ENCODE data around the gene FTL. TPM values are rescaled to one million over a fixed set of nuclear protein-coding genes. Genes with fewer than 3 reads are reported as not detected.

Gene FTL
- total and polyA plus RNA-seq, 2 experiments from 2014 or later, result 8,878 to 15,987 TPM

DNA sequence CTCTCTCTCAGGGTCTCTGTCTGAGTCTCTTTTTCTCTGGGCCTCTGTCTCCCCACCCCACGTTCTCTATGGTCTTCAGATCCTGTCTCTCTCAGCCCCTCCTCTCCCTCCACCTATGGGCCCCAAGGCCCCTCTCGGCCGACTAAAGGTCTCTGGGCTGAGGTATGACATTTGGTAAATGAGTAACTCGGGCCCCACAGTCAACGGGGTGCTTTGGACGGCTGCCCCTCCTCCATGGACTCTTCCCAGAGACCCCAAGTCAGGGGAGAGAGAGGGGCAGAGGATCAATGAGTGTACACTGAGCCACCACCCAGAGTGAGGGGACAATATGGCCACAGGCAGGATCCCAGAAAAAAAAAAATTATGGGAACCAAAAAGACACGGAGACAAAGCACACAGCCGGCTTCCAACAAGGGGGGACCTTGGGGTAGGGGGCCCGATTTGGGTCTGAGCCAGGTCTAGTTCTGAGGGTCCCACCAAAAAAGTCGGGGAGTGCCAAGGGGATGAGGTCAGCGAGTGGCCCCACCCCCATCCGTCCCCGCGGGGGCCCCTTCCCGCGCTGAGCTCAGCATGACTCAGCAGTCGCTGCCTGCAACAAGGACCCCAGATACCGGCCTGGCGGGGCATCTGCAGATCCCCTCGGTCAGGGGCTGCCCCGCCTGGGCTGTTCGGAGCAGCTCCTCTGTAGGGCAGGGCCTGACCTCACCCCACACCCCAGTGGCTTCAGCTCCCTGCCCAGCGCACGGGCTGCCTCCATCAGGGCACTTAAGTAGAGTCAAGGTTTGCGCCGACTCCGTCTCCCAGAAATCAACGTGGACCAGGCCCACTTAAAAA, 1.5 kb upstream of the FTL start:
- DNase-seq (ENCODE audit: low spot score), result peak; percentile 91
- H2AFZ ChIP-seq, result no peak overlapping the region
- WGBS (ENCODE audit: low lambda C conversion rate, missing lambda C conversion rate), result 8% methylated on average over 24 of the region's 28 CpGs

DNA sequence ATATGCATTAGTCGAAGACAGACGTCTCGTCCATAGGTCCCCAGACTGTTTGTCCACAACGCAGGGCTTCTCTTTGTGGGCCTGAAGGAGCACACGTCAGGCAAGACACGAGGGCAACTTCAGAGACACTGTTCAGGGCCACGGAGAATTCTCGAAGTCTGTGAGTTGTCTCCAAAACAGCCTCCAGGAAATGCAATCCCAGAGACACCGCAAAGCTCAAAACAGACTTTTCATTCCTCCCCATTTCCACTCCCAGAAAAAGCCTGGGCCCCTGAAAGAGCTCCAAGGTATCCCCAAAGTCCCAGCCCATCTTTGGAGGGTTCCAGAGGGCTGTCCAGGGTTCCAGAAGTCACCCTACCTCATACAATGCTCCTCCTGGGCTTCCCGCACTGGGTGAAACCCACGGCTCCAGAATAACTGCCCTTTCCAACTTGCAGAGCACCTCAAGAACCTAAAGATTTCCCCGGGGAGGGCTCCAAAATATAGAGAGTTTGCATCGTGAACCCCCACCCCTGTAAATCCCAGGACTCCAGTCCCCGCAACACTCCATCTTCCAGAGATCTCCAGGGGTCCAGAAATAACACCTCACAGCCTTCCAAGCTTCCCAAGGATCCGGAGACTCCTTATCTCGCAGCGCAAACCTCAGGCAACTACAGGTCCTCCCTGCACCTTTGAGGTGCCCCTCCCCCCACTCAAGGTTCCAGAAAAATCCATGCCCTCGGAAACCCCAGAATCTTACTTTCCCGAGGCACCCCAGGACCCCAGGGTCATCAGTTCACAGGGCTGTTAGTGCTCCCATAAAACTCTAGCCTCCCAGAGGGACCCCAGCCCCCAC, 687 bp upstream of the FTL start:
- Histone ChIP-seq H3K4me3 (peak overlapping the region; percentile 12), H3K9me2 (replicated peaks; ENCODE audit: insufficient read depth) (no peaks in the 10 kb centered on the region), H3K4me1 (ENCODE audit: insufficient read depth) (peaks cover 27% of the 10 kb centered on the region), H2AFZ (no peak overlapping the region), H3K36me3 (replicated peaks; ENCODE audit: insufficient read depth, low read depth) (no peaks in the 10 kb centered on the region), H4K20me1 (ENCODE audit: insufficient read depth, poor library complexity, severe bottlenecking) (peaks cover 21% of the 10 kb centered on the region), H3K27me3 (no peaks in the 10 kb centered on the region), H3K4me2 (peak overlapping the region; percentile 82), H3K79me2 (peaks cover 20% of the 10 kb centered on the region), H3K9me3 (ENCODE audit: low read depth) (no peaks in the 10 kb centered on the region), H3K27ac (peak overlapping the region; percentile 100)
- 17% methylated on average over 19 of the region's 19 CpGs for WGBS (ENCODE audit: low lambda C conversion rate, missing lambda C conversion rate)
- TF ChIP-seq, protein P1, sequence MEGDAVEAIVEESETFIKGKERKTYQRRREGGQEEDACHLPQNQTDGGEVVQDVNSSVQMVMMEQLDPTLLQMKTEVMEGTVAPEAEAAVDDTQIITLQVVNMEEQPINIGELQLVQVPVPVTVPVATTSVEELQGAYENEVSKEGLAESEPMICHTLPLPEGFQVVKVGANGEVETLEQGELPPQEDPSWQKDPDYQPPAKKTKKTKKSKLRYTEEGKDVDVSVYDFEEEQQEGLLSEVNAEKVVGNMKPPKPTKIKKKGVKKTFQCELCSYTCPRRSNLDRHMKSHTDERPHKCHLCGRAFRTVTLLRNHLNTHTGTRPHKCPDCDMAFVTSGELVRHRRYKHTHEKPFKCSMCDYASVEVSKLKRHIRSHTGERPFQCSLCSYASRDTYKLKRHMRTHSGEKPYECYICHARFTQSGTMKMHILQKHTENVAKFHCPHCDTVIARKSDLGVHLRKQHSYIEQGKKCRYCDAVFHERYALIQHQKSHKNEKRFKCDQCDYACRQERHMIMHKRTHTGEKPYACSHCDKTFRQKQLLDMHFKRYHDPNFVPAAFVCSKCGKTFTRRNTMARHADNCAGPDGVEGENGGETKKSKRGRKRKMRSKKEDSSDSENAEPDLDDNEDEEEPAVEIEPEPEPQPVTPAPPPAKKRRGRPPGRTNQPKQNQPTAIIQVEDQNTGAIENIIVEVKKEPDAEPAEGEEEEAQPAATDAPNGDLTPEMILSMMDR (IDR thresholded peaks at IDR 0.05; ENCODE audit: poor library complexity), result no peak
- no peak for TF ChIP-seq EZH2 (IDR thresholded peaks at IDR 0.05; ENCODE audit: borderline replicate concordance)
- no peak for TF ChIP-seq EZH2phosphoT487 (IDR thresholded peaks at IDR 0.05; ENCODE audit: low read depth, severe bottlenecking, unreplicated experiment)
- DNase-seq (ENCODE audit: low spot score), result peak; percentile 82

More for the DNA sequence above, 1.5 kb upstream of the FTL start:
- no peaks in the 10 kb centered on the region for H3K9me3 ChIP-seq (ENCODE audit: low read depth)
- H3K9me2 ChIP-seq (replicated peaks; ENCODE audit: insufficient read depth), result no peaks in the 10 kb centered on the region
- peaks cover 21% of the 10 kb centered on the region for H4K20me1 ChIP-seq (ENCODE audit: insufficient read depth, poor library complexity, severe bottlenecking)
- TF ChIP-seq EZH2 (IDR thresholded peaks at IDR 0.05; ENCODE audit: borderline replicate concordance) (no peak), EZH2phosphoT487 (IDR thresholded peaks at IDR 0.05; ENCODE audit: low read depth, severe bottlenecking, unreplicated experiment) (no peak)
- TF ChIP-seq, protein P1 (IDR thresholded peaks at IDR 0.05; ENCODE audit: poor library complexity), result no peak
- H3K4me3 ChIP-seq, result peak overlapping the region; percentile 12
- peak overlapping the region; percentile 82 for H3K4me2 ChIP-seq
- no peaks in the 10 kb centered on the region for H3K27me3 ChIP-seq
- no peaks in the 10 kb centered on the region for H3K36me3 ChIP-seq (replicated peaks; ENCODE audit: insufficient read depth, low read depth)
- peak overlapping the region; percentile 100 for H3K27ac ChIP-seq
- peaks cover 27% of the 10 kb centered on the region for H3K4me1 ChIP-seq (ENCODE audit: insufficient read depth)
- H3K79me2 ChIP-seq, result peaks cover 20% of the 10 kb centered on the region

- 12% methylated on average over 36 of the region's 36 CpGs for WGBS (ENCODE audit: low lambda C conversion rate, missing lambda C conversion rate)
- no peak overlapping the region for H2AFZ ChIP-seq
These were observed 864 bp downstream of the FTL start for GRCh38 chr19:48965806-48966540.

More at GRCh38 chr19:48965806-48966540, 864 bp downstream of the FTL start:
- Histone ChIP-seq H3K4me2 (peak overlapping the region; percentile 85), H3K27ac (peak overlapping the region; percentile 83), H3K9me3 (ENCODE audit: low read depth) (no peaks in the 10 kb centered on the region), H3K36me3 (replicated peaks; ENCODE audit: insufficient read depth, low read depth) (no peaks in the 10 kb centered on the region), H3K4me1 (ENCODE audit: insufficient read depth) (peaks cover 27% of the 10 kb centered on the region), H3K79me2 (peaks cover 20% of the 10 kb centered on the region), H3K4me3 (peak overlapping the region; percentile 83), H3K27me3 (no peaks in the 10 kb centered on the region), H3K9me2 (replicated peaks; ENCODE audit: insufficient read depth) (no peaks in the 10 kb centered on the region), H4K20me1 (ENCODE audit: insufficient read depth, poor library complexity, severe bottlenecking) (peaks cover 21% of the 10 kb centered on the region)
- TF ChIP-seq EZH2phosphoT487 (IDR thresholded peaks at IDR 0.05; ENCODE audit: low read depth, severe bottlenecking, unreplicated experiment) (no peak), EZH2 (IDR thresholded peaks at IDR 0.05; ENCODE audit: borderline replicate concordance) (no peak)
- TF ChIP-seq, protein P1 (IDR thresholded peaks at IDR 0.05; ENCODE audit: poor library complexity), result no peak
- peak; percentile 88 for DNase-seq (ENCODE audit: low spot score)
